GM23248 (cell line): ENCODE results near the gene TOP3A. TPM values are rescaled to one million over a fixed set of nuclear protein-coding genes. Genes with fewer than 3 reads are reported as not detected.

Source experiments
- DNase-seq: peaks from one replicate; pipeline ENCODE4 v3.0.0-alpha.2; 2015
- H2AFZ ChIP-seq: fragments of 200-600 bp; sonication (generic); 2 replicates; pipeline ENCODE4 v1.6.1; 2016; ENCODE audit warnings: antibody characterized with exemption
- H3F3A ChIP-seq: fragments of 200-600 bp; sonication (generic); 2 replicates; pipeline ENCODE4 v1.6.1; 2016; ENCODE audit warnings: mild to moderate bottlenecking, antibody characterized with exemption, mixed run types; ENCODE audit not compliant: insufficient read depth
- H3K27ac ChIP-seq: fragments of 200-600 bp; sonication (generic); 2 replicates; pipeline ENCODE4 v1.5.1; 2016; ENCODE audit warnings: mild to moderate bottlenecking
- H3K27me3 ChIP-seq: fragments of 200-600 bp; sonication (generic); replicated peaks from 2 replicates; pipeline ENCODE4 v1.6.1; 2016; ENCODE audit warnings: mild to moderate bottlenecking; ENCODE audit not compliant: insufficient read depth
- H3K36me3 ChIP-seq: fragments of 200-600 bp; sonication (generic); 2 replicates; pipeline ENCODE4 v1.6.1; 2016; ENCODE audit warnings: low read depth, mild to moderate bottlenecking
- H3K4me1 ChIP-seq: fragments of 200-600 bp; sonication (generic); 2 replicates; pipeline ENCODE4 v1.6.1; 2016; ENCODE audit warnings: mild to moderate bottlenecking; ENCODE audit not compliant: insufficient read depth
- H3K4me2 ChIP-seq: fragments of 200-600 bp; sonication (generic); one replicate; pipeline ENCODE4 v1.6.1; 2016; ENCODE audit warnings: mild to moderate bottlenecking; ENCODE audit not compliant: unreplicated experiment
- H3K4me3 ChIP-seq: fragments of 200-600 bp; sonication (generic); 2 replicates; pipeline ENCODE4 v1.5.1; 2016; ENCODE audit warnings: mild to moderate bottlenecking
- H3K79me2 ChIP-seq: fragments of 200-600 bp; sonication (generic); 2 replicates; pipeline ENCODE4 v1.6.1; 2016; ENCODE audit warnings: mild to moderate bottlenecking; ENCODE audit not compliant: insufficient read depth
- H3K9ac ChIP-seq: fragments of 200-600 bp; sonication (generic); 2 replicates; pipeline ENCODE4 v1.6.1; 2016; ENCODE audit warnings: mild to moderate bottlenecking
- H3K9me2 ChIP-seq: fragments of 200-600 bp; sonication (generic); 2 replicates; pipeline ENCODE4 v1.6.1; 2016; ENCODE audit warnings: mixed run types, mild to moderate bottlenecking, moderate library complexity; ENCODE audit not compliant: insufficient read depth
- H3K9me3 ChIP-seq: fragments of 200-600 bp; sonication (generic); one replicate; pipeline ENCODE4 v1.6.1; 2017; ENCODE audit warnings: low read depth
- H4K20me1 ChIP-seq: fragments of 200-600 bp; sonication (generic); 2 replicates; pipeline ENCODE4 v1.6.0; 2016; ENCODE audit not compliant: insufficient read depth
- EZH2 ChIP-seq: fragments of 200-600 bp; sonication (generic); IDR thresholded peaks from 2 replicates; pipeline ENCODE4 v1.6.1; 2018; ENCODE audit warnings: antibody characterized with exemption, mild to moderate bottlenecking; ENCODE audit not compliant: insufficient read depth, poor library complexity, severe bottlenecking
- EZH2phosphoT487 ChIP-seq: fragments of 200-600 bp; sonication (generic); IDR thresholded peaks from 2 replicates; pipeline ENCODE4 v1.6.1; 2018; ENCODE audit warnings: antibody characterized with exemption, moderate library complexity, mild to moderate bottlenecking, low read depth; ENCODE audit not compliant: insufficient read depth
- WGBS, 2 experiments: methylation state at CpG; one replicate each; pipeline ENCODE4 v1.1.6; 2015 to 2017; ENCODE audit warnings: low lambda C conversion rate in 2 of 2, low coverage in 1 of 2; ENCODE audit errors: missing lambda C conversion rate in 2 of 2; 5-methylcytosine and 5-hydroxymethylcytosine counted together
- in situ Hi-C: fragments of 300-500 bp; cut with MboI; formaldehyde crosslinking; loops from 2 replicates; pipeline ENCODE4 v1.15.0; 2020
- polyA plus RNA-seq: library from polyadenylated mRNA; unstranded; fragments of >200 nt; fragmentation: Nextera tagmentation; extraction: Ambion mirVana; gene quantifications from 2 replicates; pipeline ENCODE4 v1.2.1, GENCODE V29; 2016
- total RNA-seq: library from RNA; depleted of rRNA; stranded (reverse); fragments of >200 nt; shearing (Covaris generic); gene quantifications from 2 replicates; pipeline ENCODE4 v1.2.3, GENCODE V29; 2014

TOP3A gene
- total and polyA plus RNA-seq, 2 experiments from 2014 or later = 12.2 to 47.1 TPM

- H3K27me3 ChIP-seq = no peaks in the 10 kb centered on the region
- H3K27ac ChIP-seq = peak overlapping the region; percentile 32
- no peak overlapping the region for H3K4me2 ChIP-seq
- WGBS, 2 experiments = 49 to 53% methylated on average over 14 of the region's 14 CpGs
- H3F3A ChIP-seq = peaks cover 15% of the 10 kb centered on the region; the same call in 1 of the 2 replicates
- H3K36me3 ChIP-seq = no peaks in the 10 kb centered on the region
- no peaks in the 10 kb centered on the region for H3K79me2 ChIP-seq
- H3K9ac ChIP-seq = no peak overlapping the region
- in situ Hi-C loops = no loop called here
- TF ChIP-seq EZH2 = no peak
- TF ChIP-seq EZH2phosphoT487 = no peak
- H3K4me1 ChIP-seq = no peaks in the 10 kb centered on the region
- H2AFZ ChIP-seq = no peak overlapping the region
- no peaks in the 10 kb centered on the region for H4K20me1 ChIP-seq
- no peaks in the 10 kb centered on the region for H3K9me3 ChIP-seq
- H3K4me3 ChIP-seq = no peak overlapping the region
- peak; percentile 66 for DNase-seq
- H3K9me2 ChIP-seq = no peaks in the 10 kb centered on the region
These were observed 46.7 kb downstream of the TOP3A start for GRCh38 chr17:18267927-18268711.

GRCh38 chr17:18267366-18267765, 47.4 kb downstream of the TOP3A start:
- no peaks in the 10 kb centered on the region for H3K9me3 ChIP-seq
- no peak overlapping the region for H3K4me2 ChIP-seq
- no peaks in the 10 kb centered on the region for H3K4me1 ChIP-seq
- TF ChIP-seq EZH2phosphoT487 = no peak
- no peak for TF ChIP-seq EZH2
- no peaks in the 10 kb centered on the region for H3K9me2 ChIP-seq
- no peaks in the 10 kb centered on the region for H4K20me1 ChIP-seq
- H3K36me3 ChIP-seq = no peaks in the 10 kb centered on the region
- no peak for DNase-seq
- H3K4me3 ChIP-seq = no peak overlapping the region
- H3K27me3 ChIP-seq = no peaks in the 10 kb centered on the region
- no peak overlapping the region for H3K9ac ChIP-seq
- H3K79me2 ChIP-seq = peaks cover 4% of the 10 kb centered on the region
- in situ Hi-C loops = no loop called here
- WGBS, 2 experiments = 80 to 81% methylated on average over 10 of the region's 10 CpGs
- H3F3A ChIP-seq = peaks cover 12% of the 10 kb centered on the region; the same call in 1 of the 2 replicates
- no peak overlapping the region for H3K27ac ChIP-seq
- no peak overlapping the region for H2AFZ ChIP-seq

- H3F3A ChIP-seq = 0 out of 2 replicates have a peak, but pooled peaks cover 13% of the 10 kb centered on the region
- TF ChIP-seq EZH2phosphoT487 (no peak), EZH2 (no peak)
- H4K20me1 ChIP-seq = no peaks in the 10 kb centered on the region
- no peak for DNase-seq
- H3K9me3 ChIP-seq = no peaks in the 10 kb centered on the region
- H3K9ac ChIP-seq = no peak overlapping the region
- WGBS, 2 experiments = 90 to 92% methylated on average over 39 to 50 of the region's 50 CpGs
- no peak overlapping the region for H3K4me3 ChIP-seq
- H3K79me2 ChIP-seq = peaks cover 15% of the 10 kb centered on the region
- peaks cover 16% of the 10 kb centered on the region for H3K4me1 ChIP-seq
- no peak overlapping the region for H2AFZ ChIP-seq
- no peaks in the 10 kb centered on the region for H3K9me2 ChIP-seq
- in situ Hi-C loops = no loop called here
- no peaks in the 10 kb centered on the region for H3K36me3 ChIP-seq
- H3K27ac ChIP-seq = no peak overlapping the region
- H3K4me2 ChIP-seq = no peak overlapping the region
- H3K27me3 ChIP-seq = no peaks in the 10 kb centered on the region
These were observed 50.7 kb downstream of the TOP3A start for GRCh38 chr17:18263885-18264682.

GRCh38 chr17:18262641-18263040, 52.2 kb downstream of the TOP3A start:
- no peak overlapping the region for H2AFZ ChIP-seq
- H3K27ac ChIP-seq = no peak overlapping the region
- 70 to 75% methylated on average over 11 of the region's 12 CpGs for WGBS, 2 experiments
- no peaks in the 10 kb centered on the region for H3K36me3 ChIP-seq
- 0 out of 2 replicates have a peak, but pooled peaks cover 6% of the 10 kb centered on the region for H3F3A ChIP-seq
- H3K4me2 ChIP-seq = no peak overlapping the region
- H3K27me3 ChIP-seq = no peaks in the 10 kb centered on the region
- no peak overlapping the region for H3K9ac ChIP-seq
- TF ChIP-seq EZH2 = no peak
- TF ChIP-seq EZH2phosphoT487 = no peak
- H3K9me3 ChIP-seq = no peaks in the 10 kb centered on the region
- H3K4me1 ChIP-seq = peaks cover 20% of the 10 kb centered on the region
- H3K79me2 ChIP-seq = peaks cover 18% of the 10 kb centered on the region
- H3K9me2 ChIP-seq = no peaks in the 10 kb centered on the region
- H4K20me1 ChIP-seq = no peaks in the 10 kb centered on the region
- H3K4me3 ChIP-seq = no peak overlapping the region
- in situ Hi-C loops = no loop called here
- no peak for DNase-seq
